Dermis microvascular lymphatic vessel endothelial cell (primary cell): ENCODE results near the gene GPR157. TPM values are rescaled to one million over a fixed set of nuclear protein-coding genes. Genes with fewer than 3 reads are reported as not detected.
"Not testable (repeated sequence)": the region's sequence is repeated elsewhere in the genome, so short reads cannot be mapped to it uniquely, and the experiment has no call there.

Experiments used
- DNase-seq, 2 donors: peaks; one replicate each; pipeline versions ENCODE4 v3.0.0 to v3.0.0-alpha.2; 2010; ENCODE audit warnings: low read depth in 2 of 2
- total RNA-seq: library from RNA; depleted of rRNA; stranded (reverse); fragments of >200 nt; gene quantifications from 2 replicates; pipeline ENCODE4 v1.2.1, GENCODE V29; 2014

The GPR157 gene
- total RNA-seq, 1 donor from 2014 or later: 3.9 TPM

DNA sequence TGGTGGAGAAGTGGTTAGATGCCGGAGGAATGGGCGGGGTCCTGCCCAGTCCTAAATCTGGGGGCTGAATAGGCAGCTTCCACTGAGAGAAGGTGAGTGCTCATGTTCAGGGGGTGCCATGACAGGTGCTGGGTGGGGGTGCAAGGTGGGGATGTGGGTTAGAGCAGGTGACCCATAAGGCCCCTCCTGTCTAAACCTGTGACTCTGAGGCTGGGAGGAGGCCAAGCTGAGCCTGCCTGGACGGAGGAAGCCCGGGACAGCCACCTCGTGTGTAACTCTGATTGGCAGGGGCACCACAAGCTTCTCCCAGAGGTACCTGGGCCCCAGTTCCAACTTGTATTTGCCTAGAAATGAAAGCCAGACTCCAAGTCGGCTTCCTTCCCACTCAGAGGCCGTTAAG is 10.7 kb downstream of the GPR157 start:
- DNase-seq: no peak

DNA sequence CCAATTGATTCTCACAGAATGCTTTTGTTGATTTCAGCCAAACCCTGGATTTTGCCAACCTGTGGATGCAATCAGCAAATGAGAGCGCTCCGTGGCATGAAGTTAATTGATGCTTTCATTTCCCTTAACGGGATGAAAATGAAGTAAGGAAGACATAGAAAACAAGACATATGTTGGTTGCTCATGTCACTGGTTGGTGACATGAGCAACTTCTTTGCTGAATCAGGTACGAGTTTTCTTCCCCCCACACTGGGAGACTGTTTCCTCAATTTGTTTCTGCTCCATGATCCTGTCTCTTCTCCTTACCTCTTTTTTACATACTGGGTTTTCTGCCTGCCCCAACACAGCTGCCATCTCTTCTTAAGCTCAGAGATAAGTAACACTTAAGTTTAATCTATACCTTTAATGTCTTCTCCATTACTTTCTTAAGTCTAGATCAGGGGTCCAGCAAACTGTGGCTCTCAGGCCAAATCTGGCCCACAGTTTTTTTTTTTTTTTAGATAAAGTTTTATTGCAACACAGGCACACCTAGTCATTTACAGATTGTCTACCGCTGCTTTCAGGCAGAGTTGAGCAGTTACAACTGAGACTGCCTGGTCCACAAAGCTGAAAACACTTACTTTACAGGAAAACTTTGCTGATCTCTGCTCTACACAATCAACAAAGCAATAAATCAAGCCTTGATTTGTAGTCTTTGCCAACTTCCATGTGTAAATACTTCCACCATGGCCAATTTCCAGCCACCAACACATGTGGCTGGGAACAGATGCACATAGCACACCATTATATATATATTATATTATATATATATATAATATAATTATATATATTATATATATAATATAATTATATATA is 13.3 kb downstream of the GPR157 start:
- DNase-seq: peak; percentile 65 to 81

DNA sequence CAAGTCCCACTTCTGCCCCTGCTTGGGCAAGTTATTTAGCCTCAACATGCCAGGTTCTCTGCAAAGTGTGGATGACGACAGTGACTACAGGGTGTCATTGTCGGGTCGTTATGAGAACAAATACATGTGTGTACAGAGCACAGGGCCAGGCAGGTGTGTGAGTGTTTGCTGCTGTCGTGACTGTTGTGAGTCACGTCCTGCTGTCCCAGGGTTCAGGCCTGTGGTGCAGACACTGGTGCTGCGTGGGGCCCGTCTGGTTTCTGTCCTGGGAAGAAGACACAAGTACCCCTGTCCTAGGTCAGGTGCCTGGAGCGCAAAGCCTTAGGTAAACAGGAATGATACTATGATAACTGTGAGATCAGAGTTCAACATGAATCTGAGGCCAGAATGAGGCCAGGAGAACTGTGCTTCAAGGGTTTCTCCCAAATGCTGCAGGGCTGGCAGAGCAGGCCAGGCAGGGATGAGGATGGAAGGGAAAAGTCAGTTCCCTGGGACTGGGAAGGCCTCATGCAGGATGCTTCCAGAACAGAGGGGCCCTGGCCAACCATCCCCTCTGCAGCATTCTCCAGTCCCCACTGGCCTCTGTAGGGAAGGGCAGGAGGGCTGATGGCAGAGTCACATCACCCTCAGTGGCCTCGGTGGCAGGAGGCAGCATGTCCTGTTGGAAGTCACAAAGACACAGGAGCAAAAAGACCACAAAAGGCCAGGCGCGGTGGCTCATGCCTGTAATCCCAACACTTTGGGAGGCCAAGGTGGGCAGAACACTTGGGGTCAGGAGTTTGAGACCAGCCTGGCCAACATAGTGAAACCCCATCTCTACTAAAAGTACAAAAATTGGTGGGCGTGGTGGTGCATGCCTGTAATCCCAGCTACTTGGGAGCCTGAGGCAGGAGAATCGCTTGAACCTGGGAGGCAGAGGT is 15.7 kb downstream of the GPR157 start:
- peak in 1 of 2 donors; percentile 39 for DNase-seq

DNA sequence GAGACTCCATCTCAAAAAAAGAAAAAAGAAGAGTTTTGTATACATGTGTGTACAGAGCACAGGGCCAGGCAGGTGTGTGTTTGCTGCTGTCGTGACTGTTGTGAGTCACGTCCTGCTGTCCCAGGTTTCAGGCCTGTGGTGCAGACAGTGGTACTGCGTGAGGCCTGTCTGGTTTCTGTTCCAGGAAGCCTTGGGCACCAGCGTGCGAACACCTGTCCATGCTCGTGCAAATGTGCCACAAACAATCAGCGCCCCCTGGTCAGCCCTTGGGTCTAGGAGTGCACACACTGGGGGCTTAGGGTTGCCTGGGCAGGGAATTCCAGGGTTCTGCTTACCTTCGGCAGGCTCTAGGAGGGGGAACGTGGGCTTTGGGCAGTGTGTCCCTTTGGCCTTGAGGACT is 16.9 kb downstream of the GPR157 start:
- no peak for DNase-seq

DNA sequence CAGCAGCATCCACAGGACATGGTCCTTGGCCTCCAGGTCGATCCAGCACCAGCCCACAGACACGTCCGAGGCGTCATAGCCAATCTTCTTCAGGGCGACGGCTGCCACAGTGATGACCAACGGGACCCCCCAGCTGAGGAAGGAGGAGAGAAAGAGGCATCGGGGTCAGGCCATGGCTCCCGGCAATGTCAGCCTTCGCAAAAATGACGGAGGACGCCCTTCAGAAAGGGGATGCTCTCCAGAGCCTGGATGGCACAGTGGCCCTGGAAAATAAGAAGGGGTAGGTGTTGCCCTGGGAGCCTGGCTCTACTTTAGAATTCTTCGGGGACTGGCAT is 17.6 kb downstream of the GPR157 start:
- no peak for DNase-seq

DNA sequence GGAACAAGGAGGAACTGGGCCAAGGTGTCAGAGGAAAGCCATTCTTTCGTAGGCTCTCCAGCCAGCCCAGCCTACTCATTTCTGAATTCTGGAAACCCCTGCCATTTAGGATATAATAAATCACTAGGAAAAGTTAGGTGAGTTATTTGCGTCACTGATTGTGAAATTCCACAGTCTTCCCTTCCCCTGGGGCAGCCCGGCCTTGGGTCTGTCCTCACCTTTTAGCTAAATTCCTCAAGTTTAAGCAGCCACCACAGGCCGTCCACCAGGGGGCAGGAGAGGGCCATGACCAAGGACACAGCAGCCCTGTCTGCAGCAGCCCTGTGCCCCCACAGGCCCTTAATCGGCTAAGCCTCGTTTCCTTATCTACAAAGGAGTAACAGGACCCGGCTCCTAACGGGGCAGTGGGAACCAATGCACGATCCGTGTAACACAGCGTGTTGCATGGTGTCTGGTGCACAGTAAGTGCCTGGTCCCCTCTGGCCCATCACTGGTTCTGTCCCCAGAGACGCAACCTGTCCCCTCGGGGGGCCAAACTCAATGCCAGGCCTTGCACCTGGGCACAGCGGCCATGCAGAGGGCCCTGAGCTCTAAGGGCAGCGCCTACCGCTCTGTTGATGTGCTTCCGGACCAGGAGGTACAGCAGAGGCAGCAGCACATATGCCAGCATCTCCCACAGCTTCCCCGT is 18.1 kb downstream of the GPR157 start:
- peak; percentile 82 to 91 for DNase-seq

DNA sequence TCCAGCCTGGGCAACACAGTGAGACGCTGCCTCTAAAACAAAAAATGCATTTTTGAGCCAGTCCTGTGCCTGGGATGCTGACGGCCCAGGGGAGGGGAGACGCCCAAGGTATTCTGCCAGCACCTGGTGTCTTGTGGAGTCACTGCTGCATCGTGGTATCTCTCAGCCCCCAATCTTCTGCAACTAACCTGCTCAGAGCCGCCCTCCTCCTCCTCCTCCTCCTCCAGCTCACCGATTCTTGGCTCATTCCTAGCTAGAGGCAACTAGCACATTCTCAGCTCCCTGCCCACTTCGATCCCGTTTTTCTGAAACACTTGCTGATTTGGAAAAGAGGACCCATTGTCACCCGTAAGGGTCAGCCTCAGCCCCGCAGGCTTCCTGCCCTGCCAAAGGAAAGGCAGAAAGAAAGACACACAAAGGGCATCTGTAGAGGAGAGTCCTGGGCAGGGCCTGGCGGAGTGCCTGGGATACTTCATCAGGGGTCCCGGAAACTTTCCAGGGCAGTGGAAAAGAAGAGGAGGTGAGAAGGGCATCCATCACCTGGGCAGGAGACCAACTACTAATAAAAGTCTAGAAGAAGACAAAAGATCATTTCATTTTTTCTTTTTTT is 20.7 kb downstream of the GPR157 start:
- no peak for DNase-seq

DNA sequence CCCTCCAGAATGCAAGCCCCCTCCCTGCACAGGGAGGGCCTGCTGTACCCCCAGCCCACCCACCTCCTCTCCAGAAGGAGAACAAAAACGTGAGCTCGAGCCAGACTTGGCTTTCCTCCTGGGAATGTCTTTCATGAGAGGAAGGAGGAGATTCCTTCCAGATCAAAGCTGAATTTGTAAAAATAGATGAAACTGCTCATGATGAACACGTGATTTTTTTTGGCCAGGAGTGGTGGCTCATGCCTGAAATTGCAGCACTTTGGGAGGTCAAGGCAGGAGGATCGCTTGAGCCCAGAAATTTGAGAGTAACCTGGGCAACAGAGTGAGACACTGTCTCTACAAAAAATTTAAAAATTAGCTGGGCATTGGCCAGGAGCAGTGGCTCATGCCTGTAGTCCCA is 21.8 kb downstream of the GPR157 start:
- no peak for DNase-seq

DNA sequence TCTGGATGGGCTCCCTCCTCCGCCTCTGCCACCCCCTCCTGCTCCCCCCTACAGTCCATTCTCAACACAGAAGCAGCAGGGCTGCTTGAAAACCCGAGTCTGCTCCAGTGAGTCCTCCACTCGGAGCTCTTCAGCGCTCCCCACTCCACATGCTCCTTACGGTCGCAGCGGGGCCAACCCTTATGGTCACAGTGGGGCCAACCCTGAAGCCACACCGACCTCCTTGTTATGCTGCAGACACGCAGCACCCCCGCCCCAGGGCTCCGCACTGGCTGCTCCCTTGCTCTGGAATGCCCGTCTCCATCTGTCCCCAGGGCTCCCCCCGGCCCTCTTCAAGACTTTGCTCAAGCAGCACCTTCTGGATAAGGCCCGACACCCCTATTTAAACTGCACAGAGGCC is 22.6 kb downstream of the GPR157 start:
- no peak for DNase-seq

DNA sequence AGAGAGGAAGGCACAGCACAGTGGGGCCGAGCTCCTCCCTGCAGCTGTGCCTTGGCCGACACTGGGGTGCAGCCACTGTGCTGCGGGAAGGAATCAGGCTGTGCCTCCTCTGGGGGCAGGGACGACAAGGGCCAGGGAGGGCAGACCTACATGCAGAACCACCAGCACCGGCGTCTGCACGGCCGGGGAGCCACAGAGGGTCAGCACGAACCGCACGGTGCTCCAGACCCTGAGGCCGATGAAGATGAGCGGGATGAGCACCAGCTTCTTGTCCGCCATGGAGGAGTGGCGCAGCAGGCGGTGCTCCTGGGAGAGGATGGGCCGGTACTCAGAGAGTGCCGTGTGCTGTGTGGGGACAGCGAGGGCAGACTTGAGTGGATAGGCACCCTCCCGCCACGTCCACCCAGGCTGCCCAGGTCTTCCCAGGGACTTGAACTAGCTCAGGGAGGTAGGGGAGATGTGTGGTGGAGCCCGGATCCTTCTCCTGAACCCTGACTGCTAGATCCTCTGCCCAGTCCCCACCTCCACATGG is 23.5 kb downstream of the GPR157 start:
- no peak for DNase-seq

DNA sequence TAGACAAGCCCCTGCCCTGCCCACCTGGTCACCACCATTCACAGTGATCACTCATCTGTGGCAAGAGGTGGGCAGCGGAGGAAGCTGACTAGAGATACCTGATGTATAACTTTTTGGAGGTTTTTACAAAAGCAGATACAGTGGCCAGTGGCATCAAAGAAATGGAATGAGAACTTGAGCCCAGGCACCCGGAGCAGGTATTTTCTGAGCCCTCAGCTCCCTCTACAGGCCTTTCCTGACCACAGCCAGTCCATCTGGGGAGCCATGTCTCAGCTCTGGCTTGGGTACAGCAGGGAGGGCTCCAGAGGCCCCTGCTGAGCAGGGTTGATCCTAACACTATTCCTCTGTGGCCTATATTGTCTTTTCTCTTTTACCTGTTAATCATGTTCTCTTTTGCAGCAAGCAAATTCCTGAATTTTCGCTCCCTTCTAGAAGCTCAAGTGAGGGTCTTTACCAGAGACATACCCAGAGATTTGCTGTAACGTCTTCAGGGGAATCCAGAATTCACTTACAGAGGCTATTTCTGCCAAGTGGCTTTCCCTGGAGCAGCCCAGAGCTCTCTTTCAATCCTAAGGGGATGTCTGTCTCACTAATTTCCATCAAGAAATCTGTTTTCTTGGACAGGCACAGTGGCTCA is 27.3 kb downstream of the GPR157 start:
- DNase-seq: peak; percentile 46 to 63

DNA sequence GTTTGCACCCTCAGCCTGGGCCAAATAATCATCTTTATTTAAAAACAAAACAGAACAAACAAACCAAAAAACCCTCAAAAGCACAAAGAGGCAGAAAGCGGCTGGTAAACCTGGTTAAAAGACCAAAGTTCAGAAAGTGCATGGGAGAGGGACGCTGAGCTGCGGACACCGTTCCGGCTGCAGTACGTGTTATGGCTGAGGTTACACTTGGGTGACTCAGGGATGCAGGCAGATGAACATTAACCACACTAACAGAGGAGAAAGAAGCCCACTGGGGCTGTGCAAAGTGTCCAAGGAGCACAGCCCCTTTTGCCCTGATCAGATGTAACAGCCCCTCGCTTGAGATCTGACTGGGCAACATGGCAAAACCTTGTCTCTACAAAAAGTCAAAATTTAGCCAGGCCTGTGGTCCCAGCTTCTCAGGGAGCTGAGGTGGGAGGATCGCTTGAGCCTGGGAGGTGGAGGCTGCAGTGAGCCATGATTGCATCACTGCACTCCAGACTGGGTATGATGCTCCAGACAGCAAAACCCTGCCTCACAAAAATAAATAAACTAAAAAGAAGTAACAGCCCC is 28.3 kb downstream of the GPR157 start:
- DNase-seq: no peak

DNA sequence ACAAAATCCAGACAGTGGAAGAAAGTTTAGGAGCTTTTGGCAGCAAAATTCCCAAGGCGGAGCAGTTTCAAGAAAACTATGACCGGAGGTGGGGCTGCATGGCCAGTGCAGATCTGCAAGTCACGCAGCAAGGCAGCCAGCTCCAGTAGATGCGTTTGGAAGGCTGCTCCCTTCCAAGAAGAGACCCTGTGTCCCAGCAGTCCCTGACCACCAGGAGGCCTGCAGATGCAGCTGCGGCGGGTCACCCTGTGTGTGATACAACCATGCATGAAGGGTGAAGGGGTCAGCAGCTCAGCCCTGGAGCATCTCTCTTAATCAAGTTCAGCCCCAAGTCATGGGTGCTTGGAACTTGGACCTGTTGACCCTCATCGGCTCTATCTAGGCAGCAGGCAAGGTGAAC is 29.3 kb downstream of the GPR157 start:
- DNase-seq: no peak

DNA sequence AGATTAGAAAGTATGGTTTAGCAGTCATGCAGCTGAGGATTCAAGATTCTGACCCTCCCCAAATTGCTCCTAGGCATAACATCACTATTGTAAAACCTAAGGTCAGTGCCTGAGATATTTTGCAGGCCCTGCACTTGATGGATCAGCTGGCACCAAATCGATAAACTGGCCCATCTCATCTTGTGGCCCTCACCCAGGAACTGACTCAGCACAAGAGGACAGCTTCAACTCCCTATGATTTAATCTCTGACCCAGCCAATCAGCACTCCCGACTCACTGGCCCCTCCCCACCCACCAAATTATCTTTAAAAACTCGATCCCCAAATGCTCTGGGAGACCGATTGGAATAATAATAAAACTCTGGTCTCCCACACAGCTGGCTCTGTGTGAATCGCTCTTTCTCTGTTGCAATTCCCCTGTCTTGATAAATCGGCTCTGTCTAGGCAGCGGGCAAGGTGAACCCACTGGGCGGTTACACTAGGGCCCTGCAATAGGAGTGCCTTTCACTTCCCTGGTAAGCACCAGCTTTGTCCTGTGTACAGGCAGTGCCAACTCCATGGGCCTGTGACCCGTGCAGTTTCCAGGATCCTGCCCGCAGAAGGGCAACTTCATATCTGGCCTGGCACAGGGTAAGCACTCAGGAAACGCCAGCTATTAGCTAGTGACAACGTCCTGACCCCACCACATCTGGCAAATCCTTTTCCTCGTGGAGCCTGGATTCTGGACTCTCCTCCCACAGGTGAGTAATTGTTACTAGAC is 30.8 kb downstream of the GPR157 start:
- no peak for DNase-seq

DNA sequence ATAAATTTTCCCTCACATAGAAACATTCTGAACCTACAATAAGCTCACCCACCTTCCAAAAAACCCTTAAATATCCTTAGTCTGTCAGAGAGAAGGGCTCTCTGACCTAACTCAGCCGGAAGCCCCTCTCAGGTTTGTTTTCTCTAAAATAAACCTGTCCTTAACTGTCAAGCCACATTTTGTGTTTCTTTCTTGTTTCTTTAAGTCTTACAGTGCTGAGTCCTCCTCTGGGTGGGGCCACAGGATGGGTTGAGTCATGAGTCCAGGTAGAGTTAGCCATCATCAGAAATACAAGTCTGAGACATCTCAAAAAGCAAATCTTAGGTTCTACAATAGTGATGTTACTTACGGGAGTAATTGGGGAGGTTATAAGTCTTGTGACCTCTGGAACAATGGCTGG is 33.1 kb downstream of the GPR157 start:
- DNase-seq: no peak

DNA sequence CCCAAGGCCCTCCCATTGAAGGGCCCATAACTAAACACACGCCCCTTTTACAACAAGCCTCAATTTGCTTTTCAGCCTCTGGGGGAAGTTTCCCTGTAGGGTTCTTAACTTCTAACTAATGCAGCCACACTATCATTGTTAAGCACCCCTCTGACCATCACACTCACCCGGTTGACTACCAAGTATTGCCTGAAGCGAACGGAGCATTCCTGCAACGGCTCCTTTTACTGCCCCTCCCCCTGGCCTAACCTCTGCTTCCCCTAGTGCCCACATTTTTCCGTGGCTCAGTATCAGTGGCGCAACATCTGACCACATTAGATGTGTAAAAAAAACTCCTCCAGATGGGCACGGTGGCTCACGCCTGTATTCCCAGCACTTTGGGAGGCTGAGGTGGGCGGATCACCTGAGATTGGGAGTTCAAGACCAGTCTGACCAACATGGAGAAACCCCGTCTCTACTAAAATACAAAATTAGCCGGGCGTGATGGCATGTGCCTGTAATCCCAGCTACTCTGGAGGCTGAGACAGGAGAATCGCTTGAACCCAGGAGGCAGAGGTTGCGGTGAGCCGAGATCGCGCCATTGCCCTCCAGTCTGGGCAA is 34.8 kb downstream of the GPR157 start:
- not testable (repeated sequence) for DNase-seq

DNA sequence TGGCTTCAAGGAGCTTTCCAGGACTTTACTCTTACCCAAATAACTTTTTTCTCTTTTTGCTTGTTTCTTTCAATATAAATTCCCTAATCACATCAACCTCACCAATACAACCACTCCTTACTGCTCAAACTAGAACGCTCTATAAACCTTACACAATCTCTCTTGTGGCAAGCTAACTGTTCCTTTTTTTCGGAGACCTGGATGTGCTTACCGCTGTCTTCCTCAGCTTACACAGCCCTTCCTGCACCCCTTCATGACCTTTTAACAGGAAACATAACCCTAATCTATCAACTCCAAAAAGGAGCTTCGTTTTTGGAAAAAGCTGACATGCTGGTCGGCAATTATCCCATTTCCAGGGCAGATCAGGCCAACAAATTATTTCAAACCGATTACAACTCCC is 35.3 kb downstream of the GPR157 start:
- DNase-seq: no peak

DNA sequence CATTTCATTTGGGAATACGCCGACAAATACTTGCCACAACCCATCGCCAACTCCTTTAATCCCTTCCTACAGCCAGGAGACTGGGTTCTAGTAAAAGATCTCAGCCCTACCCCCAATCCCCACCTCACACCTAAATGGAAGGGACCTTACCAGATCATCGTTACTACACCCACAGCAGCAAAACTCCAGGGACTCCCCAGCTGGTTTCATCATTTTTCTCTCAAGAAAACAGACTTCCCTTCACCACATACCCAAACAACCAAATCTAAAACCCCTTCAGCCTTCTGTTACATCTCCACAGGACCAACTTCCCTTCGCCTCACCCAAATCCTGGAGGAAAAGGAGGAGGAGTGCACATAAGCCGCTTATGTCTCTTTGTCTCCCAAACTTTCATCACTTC is 35.8 kb downstream of the GPR157 start:
- no peak for DNase-seq

DNA sequence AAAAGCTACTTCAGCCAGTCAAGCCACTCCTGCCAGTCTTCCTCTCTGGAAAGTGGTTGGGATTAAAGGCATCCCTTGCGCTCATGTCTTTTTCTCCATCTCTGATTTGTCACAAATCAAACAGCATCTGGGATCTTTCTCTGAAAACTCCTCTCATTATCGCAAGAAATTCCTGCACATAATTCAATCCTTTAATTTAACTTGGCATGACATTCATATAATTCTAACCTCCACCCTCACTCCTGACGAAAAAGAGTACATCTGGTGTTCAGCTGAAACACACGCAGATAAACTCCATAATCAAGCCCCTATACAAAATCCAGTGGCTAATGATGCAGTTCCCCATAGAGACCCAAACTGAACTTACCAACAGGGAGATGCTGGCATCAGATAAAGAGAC is 40.1 kb downstream of the GPR157 start:
- no peak for DNase-seq
